HG02938 (cell line): ENCODE measurements around the gene SERPINB6.
"Not testable (repeated sequence)": the region's sequence is repeated elsewhere in the genome, so short reads cannot be mapped to it uniquely, and the experiment has no call there.

ENCODE experiments used
- ATAC-seq: cut with Tn5 transposase; IDR thresholded peaks from one replicate; pipeline ENCODE4 v1.9.1; 2021; ENCODE audit warnings: mild to moderate bottlenecking, moderate library complexity; ENCODE audit not compliant: unreplicated experiment

Gene SERPINB6

GRCh38 chr6:2917065-2917464 is 54.3 kb downstream of the SERPINB6 start:
- ATAC-seq = no peak

- ATAC-seq = no peak
These were observed 55.0 kb downstream of the SERPINB6 start for GRCh38 chr6:2916158-2916925.

- no peak for ATAC-seq
These were observed 56.2 kb downstream of the SERPINB6 start for GRCh38 chr6:2915150-2915549.

GRCh38 chr6:2914318-2914660 is 57.1 kb downstream of the SERPINB6 start:
- ATAC-seq = no peak

- ATAC-seq = no peak
These were observed 57.6 kb downstream of the SERPINB6 start for GRCh38 chr6:2913621-2914317.

GRCh38 chr6:2911171-2911570 is 60.2 kb downstream of the SERPINB6 start:
- peak; percentile 55 for ATAC-seq

GRCh38 chr6:2909718-2910117 is 61.6 kb downstream of the SERPINB6 start:
- no peak for ATAC-seq

- ATAC-seq = not testable (repeated sequence)
These were observed 62.2 kb downstream of the SERPINB6 start for GRCh38 chr6:2909051-2909606.

GRCh38 chr6:2908516-2908915 is 62.9 kb downstream of the SERPINB6 start:
- ATAC-seq = not testable (repeated sequence)

- ATAC-seq = peak; percentile 18
These were observed 67.8 kb downstream of the SERPINB6 start for GRCh38 chr6:2903411-2904185.

GRCh38 chr6:2901645-2902502 is 69.5 kb downstream of the SERPINB6 start:
- ATAC-seq = not testable (repeated sequence)

GRCh38 chr6:2900821-2901644 is 70.3 kb downstream of the SERPINB6 start:
- ATAC-seq = no peak

- ATAC-seq = no peak
These were observed 71.1 kb downstream of the SERPINB6 start for GRCh38 chr6:2900221-2900807.

- ATAC-seq = peak; percentile 28
These were observed 71.8 kb downstream of the SERPINB6 start for GRCh38 chr6:2899596-2899995.
